NB4 (cell line): Measurements from ENCODE around the gene SSTR1.
"Not testable (repeated sequence)": the region's sequence is repeated elsewhere in the genome, so short reads cannot be mapped to it uniquely, and the experiment has no call there.

Experiments
- DNase-seq: peaks from one replicate; pipeline ENCODE4 v3.0.0; 2010; ENCODE audit warnings: low read depth
- H3K4me3 ChIP-seq: one replicate; pipeline ENCODE4 v1.5.1; 2011; ENCODE audit warnings: mild to moderate bottlenecking, low read depth, low read length, moderate library complexity
- MYC ChIP-seq: IDR thresholded peaks from 2 replicates; pipeline ENCODE4 v1.6.1; 2011; ENCODE audit warnings: low read depth, low read length
- POLR2A ChIP-seq: IDR thresholded peaks from 2 replicates; pipeline ENCODE4 v1.6.1; 2011; ENCODE audit warnings: mild to moderate bottlenecking; ENCODE audit not compliant: insufficient read length; ENCODE audit errors: extremely low read depth
- TF ChIP-seq, protein P1 (sequence below): IDR thresholded peaks from one replicate; pipeline ENCODE4 v1.5.1; 2012; ENCODE audit warnings: low read depth, low read length
- TF ChIP-seq, protein P2 (sequence below): IDR thresholded peaks from 2 replicates; pipeline ENCODE4 v1.6.1; 2011; ENCODE audit warnings: low read depth, low read length

The SSTR1 gene

DNA sequence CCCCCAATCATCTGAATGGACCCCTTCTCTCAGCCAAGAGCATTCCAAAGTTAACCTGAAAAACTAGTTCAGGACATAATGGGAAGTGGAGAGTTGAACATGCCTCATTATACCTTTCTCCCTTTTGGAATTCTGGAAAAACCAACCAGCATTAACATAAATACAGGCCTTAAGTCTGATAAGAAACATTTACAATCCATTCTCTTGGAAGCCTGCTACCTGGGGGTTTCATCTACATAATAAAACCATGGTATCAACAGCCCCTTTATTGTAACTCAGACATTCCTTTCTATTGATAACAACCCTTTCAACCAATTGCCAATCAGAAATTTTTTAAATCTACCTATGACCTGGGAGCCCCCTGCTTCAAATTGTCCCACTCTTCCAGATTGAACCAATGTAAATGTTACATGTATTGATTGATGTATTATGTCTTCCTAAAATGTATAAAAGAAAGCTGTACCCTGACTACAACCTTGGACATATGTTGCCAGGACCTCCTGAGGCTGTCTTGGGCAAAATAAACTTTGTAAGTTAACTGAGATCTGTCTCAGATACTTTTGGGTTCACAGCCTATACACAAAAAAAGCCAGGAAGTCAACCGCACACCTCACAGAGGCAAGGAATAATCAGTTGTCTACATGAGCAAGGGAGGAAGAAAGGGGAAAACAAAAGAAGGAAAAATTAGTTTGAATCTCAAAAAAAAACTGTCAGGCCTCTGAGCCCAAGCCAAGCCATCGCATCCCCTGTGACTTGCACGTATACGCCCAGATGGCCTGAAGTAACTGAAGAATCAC, 17.6 kb upstream of the SSTR1 start:
- H3K4me3 ChIP-seq = no peak overlapping the region
- no peak for DNase-seq

DNA sequence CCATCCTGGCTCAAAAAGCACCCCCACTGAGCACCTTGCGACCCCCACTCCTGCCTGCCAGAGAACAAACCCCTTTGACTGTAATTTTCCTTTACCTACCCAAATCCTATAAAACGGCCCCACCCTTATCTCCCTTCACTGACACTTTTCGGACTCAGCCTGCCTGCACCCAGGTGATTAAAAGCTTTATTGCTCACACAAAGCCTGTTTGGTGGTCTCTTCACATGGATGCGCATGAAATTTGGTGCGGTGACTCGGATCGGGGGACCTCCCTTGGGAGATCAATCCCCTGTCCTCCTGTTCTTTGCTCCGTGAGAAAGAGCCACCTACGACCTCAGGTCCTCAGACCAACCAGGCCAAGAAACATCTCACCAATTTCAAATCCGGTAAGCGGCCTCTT, 16.9 kb upstream of the SSTR1 start:
- not testable (repeated sequence) for DNase-seq, H3K4me3 ChIP-seq

More for the DNA sequence above, 17.6 kb upstream of the SSTR1 start:
- no peak for TF ChIP-seq MYC
- TF ChIP-seq, protein P1, sequence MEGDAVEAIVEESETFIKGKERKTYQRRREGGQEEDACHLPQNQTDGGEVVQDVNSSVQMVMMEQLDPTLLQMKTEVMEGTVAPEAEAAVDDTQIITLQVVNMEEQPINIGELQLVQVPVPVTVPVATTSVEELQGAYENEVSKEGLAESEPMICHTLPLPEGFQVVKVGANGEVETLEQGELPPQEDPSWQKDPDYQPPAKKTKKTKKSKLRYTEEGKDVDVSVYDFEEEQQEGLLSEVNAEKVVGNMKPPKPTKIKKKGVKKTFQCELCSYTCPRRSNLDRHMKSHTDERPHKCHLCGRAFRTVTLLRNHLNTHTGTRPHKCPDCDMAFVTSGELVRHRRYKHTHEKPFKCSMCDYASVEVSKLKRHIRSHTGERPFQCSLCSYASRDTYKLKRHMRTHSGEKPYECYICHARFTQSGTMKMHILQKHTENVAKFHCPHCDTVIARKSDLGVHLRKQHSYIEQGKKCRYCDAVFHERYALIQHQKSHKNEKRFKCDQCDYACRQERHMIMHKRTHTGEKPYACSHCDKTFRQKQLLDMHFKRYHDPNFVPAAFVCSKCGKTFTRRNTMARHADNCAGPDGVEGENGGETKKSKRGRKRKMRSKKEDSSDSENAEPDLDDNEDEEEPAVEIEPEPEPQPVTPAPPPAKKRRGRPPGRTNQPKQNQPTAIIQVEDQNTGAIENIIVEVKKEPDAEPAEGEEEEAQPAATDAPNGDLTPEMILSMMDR = no peak
- TF ChIP-seq POLR2A = no peak
- TF ChIP-seq, protein P2, sequence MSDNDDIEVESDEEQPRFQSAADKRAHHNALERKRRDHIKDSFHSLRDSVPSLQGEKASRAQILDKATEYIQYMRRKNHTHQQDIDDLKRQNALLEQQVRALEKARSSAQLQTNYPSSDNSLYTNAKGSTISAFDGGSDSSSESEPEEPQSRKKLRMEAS = no peak

DNA sequence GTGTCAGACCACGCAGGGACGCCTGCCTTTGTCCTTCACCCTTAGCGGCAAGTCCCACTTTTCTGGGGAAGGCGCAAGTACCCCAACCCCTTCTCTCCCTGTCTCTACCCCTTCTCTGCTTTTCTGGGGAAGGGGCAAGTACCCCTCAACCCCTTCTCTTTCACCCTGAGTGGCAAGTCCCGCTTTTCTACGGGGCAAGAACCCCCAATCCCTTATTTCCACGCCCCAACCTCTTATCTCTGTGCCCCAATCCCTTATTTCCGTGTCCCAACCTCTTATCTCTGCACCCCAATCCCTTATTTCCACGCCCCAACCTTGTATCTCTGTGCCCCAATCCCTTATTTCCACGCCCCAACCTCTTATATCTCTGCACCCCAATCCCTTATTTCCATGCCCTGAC, 16.2 kb upstream of the SSTR1 start:
- H3K4me3 ChIP-seq, DNase-seq: not testable (repeated sequence)

DNA sequence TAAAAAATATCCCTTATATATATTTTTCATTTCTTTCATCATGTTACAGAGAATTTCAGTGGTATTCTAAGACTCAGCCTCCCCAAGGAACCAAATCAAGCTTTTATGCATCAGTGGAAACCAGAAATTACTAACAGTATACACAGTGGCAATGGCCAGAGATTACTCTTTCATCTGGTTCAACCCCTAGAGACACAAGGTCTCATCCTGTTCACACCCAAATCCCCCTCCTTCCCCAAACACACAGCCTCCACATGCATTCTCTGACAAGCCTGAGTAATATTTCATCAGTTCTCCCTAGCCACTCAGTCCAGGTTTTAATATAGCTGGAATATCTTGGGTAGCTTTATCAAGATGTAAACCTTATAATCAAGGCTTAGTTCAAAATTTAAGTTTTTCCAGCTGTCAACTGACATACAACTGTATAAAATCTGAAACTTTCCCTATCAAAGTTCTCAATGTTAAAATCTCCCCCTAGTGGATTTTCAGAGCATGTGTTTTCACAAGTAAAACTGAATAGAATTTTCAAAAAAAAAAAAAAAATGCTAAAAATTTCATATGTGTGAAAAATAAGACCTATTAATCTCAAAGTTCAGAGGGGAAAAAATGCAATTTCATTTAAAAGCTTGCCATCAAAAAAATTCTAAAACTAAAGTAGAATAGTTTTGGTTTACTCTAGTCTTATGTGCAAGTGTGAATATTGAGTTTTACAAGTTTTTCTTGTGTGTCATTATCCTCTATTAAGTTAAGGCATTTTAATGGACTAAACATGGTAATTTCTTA, 10.5 kb upstream of the SSTR1 start:
- no peak overlapping the region for H3K4me3 ChIP-seq
- TF ChIP-seq POLR2A = no peak
- TF ChIP-seq, protein P1 = no peak
- TF ChIP-seq MYC = no peak
- TF ChIP-seq, protein P2 = no peak
- no peak for DNase-seq

DNA sequence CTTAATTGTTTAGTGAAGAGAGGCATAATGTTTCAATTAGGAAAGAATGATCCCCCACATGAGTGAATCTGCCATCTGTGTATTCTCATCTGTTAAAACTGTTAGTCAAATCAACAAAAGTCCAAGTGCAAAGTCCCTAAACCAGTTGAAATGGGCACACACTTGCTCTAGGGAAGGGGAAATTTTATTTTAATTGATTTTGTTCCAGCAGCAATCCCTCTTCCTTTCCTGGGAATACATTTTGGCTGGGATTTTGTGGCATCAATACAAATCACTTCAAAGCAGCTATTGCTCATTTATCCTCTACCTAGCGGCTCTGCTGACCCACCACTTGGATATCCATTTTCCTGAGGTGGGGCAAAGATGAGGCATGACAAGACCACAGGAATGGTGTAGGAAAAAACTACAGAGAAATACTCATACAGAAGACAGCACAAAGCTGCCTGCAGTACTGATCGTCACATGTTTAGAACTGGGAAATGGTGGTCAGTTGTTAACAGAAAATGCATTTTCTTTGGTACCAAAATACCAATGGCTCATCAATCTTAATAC, 9.8 kb upstream of the SSTR1 start:
- no peak overlapping the region for H3K4me3 ChIP-seq
- DNase-seq = no peak
- TF ChIP-seq POLR2A = no peak
- TF ChIP-seq, protein P1 = no peak
- TF ChIP-seq MYC = no peak
- TF ChIP-seq, protein P2 = no peak

DNA sequence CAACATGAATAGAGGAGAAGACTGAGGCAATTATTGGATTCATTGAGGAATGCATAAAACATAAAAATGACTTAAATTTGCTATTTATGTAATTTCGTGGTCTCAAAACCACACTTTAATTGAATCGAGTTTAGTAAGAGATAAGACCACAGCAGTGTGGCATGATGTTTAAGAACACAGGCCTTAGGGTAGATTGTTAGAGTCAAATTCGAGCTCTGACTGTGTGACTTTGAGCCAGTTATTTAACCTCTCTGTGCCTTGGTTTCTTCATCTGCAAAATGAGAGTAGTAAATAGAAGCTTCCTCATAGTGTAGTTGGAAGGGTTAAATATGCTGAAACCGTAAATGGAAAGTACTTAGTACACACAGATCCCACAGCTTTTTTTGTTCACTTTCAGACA, 9.3 kb upstream of the SSTR1 start:
- no peak for DNase-seq
- no peak overlapping the region for H3K4me3 ChIP-seq
- TF ChIP-seq, protein P2 = no peak
- TF ChIP-seq POLR2A = no peak
- TF ChIP-seq, protein P1 = no peak
- no peak for TF ChIP-seq MYC
